AG04450 (cell line): Measurements from ENCODE around the gene GUCY1A2. TPM values are rescaled to one million over a fixed set of nuclear protein-coding genes. Genes with fewer than 3 reads are reported as not detected.

ENCODE experiments used
- CTCF ChIA-PET: fragments of 300-600, 350-600 bp; formaldehyde crosslinking; extraction: SDS; loops from one replicate; lab custom pipeline; 2022; ENCODE audit warnings: antibody characterized with exemption, inconsistent platforms; lab: Charles Lee
- POLR2A ChIA-PET: fragments of 350-600 bp; formaldehyde crosslinking; extraction: SDS; loops from one replicate; lab custom pipeline; 2021; ENCODE audit warnings: antibody characterized with exemption, inconsistent platforms; lab: Yijun Ruan, JAX
- DNase-seq: peaks from one replicate; pipeline ENCODE4 v3.0.0-alpha.2; 2011; ENCODE audit warnings: low read depth, low spot score
- H3K27ac ChIP-seq: one replicate; pipeline ENCODE4 v1.5.1; 2012; ENCODE audit warnings: low read depth, low read length, control low read depth
- H3K27me3 ChIP-seq: one replicate; pipeline ENCODE4 v1.6.0; 2012; ENCODE audit warnings: low read length; ENCODE audit not compliant: control insufficient read depth, insufficient read depth
- H3K4me3 ChIP-seq: 2 replicates; pipeline ENCODE4 v1.5.1; 2011; ENCODE audit warnings: mild to moderate bottlenecking, low read depth, low read length, control low read depth
- H3K9me3 ChIP-seq: 2 replicates; pipeline ENCODE4 v1.5.1; 2012; ENCODE audit warnings: low read length; ENCODE audit not compliant: control insufficient read depth, insufficient read depth
- polyA plus RNA-seq: library from polyadenylated mRNA; depleted of rRNA; stranded (reverse); fragments of >200 nt; gene quantifications from 2 replicates; pipeline ENCODE4 v1.2.3, GENCODE V29; 2011
- TF ChIP-seq, protein P1 (sequence below): IDR thresholded peaks from 2 replicates; pipeline ENCODE4 v1.5.1; 2011; ENCODE audit warnings: low read depth, low read length, control low read depth, inconsistent platforms

The GUCY1A2 gene
- polyA plus RNA-seq, 1 experiment, result 0.04 TPM

DNA sequence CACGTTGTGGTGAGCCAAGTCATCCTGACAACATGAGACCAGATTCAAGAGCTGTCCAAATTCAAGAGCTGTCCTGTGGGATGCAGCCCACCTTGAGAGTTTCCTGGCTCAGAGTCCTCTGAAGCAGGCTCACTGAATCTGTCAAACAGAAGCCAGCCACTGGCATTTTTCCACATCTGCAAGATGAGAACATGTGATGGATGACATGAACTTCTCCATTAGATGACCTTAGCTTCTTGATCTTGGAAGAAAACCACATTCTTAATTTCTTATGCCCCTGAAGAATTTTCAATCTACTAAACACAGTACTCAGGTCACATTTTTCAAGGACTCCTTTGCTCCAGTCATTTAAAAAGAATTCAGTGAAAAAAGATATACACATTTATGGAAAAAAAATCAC, 291.0 kb downstream of the GUCY1A2 start:
- H3K9me3 ChIP-seq, result no peaks in the 10 kb centered on the region
- H3K4me3 ChIP-seq, result no peak overlapping the region
- no peaks in the 10 kb centered on the region for H3K27me3 ChIP-seq
- POLR2A ChIA-PET, result no interaction called here
- no peak overlapping the region for H3K27ac ChIP-seq
- CTCF ChIA-PET, result no interaction called here
- no peak for DNase-seq
- TF ChIP-seq, protein P1, sequence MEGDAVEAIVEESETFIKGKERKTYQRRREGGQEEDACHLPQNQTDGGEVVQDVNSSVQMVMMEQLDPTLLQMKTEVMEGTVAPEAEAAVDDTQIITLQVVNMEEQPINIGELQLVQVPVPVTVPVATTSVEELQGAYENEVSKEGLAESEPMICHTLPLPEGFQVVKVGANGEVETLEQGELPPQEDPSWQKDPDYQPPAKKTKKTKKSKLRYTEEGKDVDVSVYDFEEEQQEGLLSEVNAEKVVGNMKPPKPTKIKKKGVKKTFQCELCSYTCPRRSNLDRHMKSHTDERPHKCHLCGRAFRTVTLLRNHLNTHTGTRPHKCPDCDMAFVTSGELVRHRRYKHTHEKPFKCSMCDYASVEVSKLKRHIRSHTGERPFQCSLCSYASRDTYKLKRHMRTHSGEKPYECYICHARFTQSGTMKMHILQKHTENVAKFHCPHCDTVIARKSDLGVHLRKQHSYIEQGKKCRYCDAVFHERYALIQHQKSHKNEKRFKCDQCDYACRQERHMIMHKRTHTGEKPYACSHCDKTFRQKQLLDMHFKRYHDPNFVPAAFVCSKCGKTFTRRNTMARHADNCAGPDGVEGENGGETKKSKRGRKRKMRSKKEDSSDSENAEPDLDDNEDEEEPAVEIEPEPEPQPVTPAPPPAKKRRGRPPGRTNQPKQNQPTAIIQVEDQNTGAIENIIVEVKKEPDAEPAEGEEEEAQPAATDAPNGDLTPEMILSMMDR, result no peak

- TF ChIP-seq, protein P1, result no peak
- Histone ChIP-seq H3K27ac (no peak overlapping the region), H3K9me3 (no peaks in the 10 kb centered on the region), H3K4me3 (no peak overlapping the region), H3K27me3 (no peaks in the 10 kb centered on the region)
- CTCF ChIA-PET, result no interaction called here
- no peak for DNase-seq
- POLR2A ChIA-PET, result no interaction called here
Observed at GRCh38 chr11:106724293-106724892, 293.9 kb downstream of the GUCY1A2 start.

DNA sequence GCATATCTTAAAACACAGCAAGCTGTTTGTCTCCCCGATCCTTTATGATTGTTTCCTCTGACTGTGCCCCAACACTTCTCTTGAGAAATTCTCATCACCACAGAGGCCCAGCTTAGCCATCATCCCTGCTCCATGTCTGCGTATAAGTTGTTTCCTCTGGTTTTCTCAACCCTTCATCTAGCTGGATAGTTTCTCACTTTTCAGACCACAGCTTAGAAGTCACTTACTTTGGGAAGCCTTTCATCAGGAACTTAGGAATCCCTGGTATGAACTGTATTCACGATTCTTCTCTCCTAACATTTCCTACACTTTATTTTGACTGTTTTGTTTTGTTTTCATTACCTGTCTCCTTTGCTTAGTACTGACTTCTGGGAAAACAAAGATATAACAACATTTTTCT, 295.2 kb downstream of the GUCY1A2 start:
- TF ChIP-seq, protein P1, result no peak
- Histone ChIP-seq H3K27ac (no peak overlapping the region), H3K4me3 (no peak overlapping the region), H3K9me3 (no peaks in the 10 kb centered on the region), H3K27me3 (no peaks in the 10 kb centered on the region)
- ChIA-PET CTCF (interaction anchor here (1.9 kb wide), 1 partner anchor 315 kb away, joined by 14 read pairs; no protein-coding TSS in a partner anchor), POLR2A (no interaction called here)
- DNase-seq, result no peak

DNA sequence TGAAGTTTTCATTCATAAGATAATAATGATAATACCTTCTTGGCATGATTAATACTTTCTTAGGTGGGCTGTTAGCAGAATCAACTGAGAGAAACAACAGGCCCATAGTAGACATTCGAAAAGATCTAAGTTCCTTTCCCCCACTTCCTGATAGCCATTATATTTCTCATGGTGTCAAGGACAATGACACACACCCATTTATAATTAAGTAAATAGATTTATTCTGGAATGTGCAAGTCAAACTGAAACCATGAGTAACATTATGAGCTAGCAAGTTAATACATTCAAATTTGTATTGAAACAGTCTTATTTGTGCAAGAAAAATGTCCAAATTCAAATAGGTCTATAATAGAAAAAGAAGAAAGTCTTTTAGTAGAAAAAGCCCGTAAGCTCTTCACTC, 301.1 kb downstream of the GUCY1A2 start:
- CTCF ChIA-PET, result interaction anchor here (0.6 to 1.0 kb wide), 4 partner anchors 320 to 630 kb away, joined by 3 to 4 read pairs (median 4); no protein-coding TSS in a partner anchor
- H3K9me3 ChIP-seq, result no peaks in the 10 kb centered on the region
- H3K4me3 ChIP-seq, result no peak overlapping the region
- DNase-seq, result no peak
- H3K27ac ChIP-seq, result no peak overlapping the region
- TF ChIP-seq, protein P1, result no peak
- POLR2A ChIA-PET, result no interaction called here
- no peaks in the 10 kb centered on the region for H3K27me3 ChIP-seq

GRCh38 chr11:106714199-106714598, 304.1 kb downstream of the GUCY1A2 start:
- TF ChIP-seq, protein P1, result no peak
- H3K27ac ChIP-seq, result no peak overlapping the region
- ChIA-PET CTCF (no interaction called here), POLR2A (no interaction called here)
- no peaks in the 10 kb centered on the region for H3K9me3 ChIP-seq
- H3K4me3 ChIP-seq, result no peak overlapping the region
- DNase-seq, result peak; percentile 34
- no peaks in the 10 kb centered on the region for H3K27me3 ChIP-seq
